Mucosa of stomach (tissue), 1 donor: Measurements from ENCODE around the gene SLC5A2.

Experiments
- H3K27me3 ChIP-seq: one replicate; pipeline ENCODE4 v1.7.0; 2013; ENCODE audit warnings: mild to moderate bottlenecking, low read length; ENCODE audit not compliant: control insufficient read depth, insufficient read depth
- H3K36me3 ChIP-seq: one replicate; pipeline ENCODE4 v1.7.0; 2013; ENCODE audit warnings: low read length; ENCODE audit not compliant: control insufficient read depth, insufficient read depth
- H3K4me1 ChIP-seq: one replicate; pipeline ENCODE4 v1.7.0; 2013; ENCODE audit warnings: mild to moderate bottlenecking, low read length; ENCODE audit not compliant: control insufficient read depth, insufficient read depth
- H3K4me3 ChIP-seq: one replicate; pipeline ENCODE4 v1.7.0; 2013; ENCODE audit warnings: low read length
- H3K9ac ChIP-seq: one replicate; pipeline ENCODE4 v1.7.0; 2013; ENCODE audit warnings: mild to moderate bottlenecking, low read length, moderate library complexity
- H3K9me3 ChIP-seq: one replicate; pipeline ENCODE4 v1.7.0; 2013; ENCODE audit warnings: mild to moderate bottlenecking, low read length, moderate library complexity; ENCODE audit not compliant: control insufficient read depth
- donor health status: Pancreatic carcinoma.

SLC5A2 gene

GRCh38 chr16:31452631-31453106, 30.3 kb upstream of the SLC5A2 start:
- H3K4me3 ChIP-seq = no peak overlapping the region
- no peaks in the 10 kb centered on the region for H3K9me3 ChIP-seq
- no peaks in the 10 kb centered on the region for H3K27me3 ChIP-seq
- H3K4me1 ChIP-seq = peaks cover 13% of the 10 kb centered on the region
- H3K36me3 ChIP-seq = no peaks in the 10 kb centered on the region
- no peak overlapping the region for H3K9ac ChIP-seq

- H3K36me3 ChIP-seq = no peaks in the 10 kb centered on the region
- H3K4me1 ChIP-seq = peaks cover 17% of the 10 kb centered on the region
- H3K27me3 ChIP-seq = no peaks in the 10 kb centered on the region
- no peaks in the 10 kb centered on the region for H3K9me3 ChIP-seq
- no peak overlapping the region for H3K9ac ChIP-seq
- H3K4me3 ChIP-seq = no peak overlapping the region
Observed at GRCh38 chr16:31453255-31454204, 29.4 kb upstream of the SLC5A2 start.

- Histone ChIP-seq H3K4me1 (peaks cover 24% of the 10 kb centered on the region), H3K4me3 (no peak overlapping the region), H3K9ac (no peak overlapping the region), H3K27me3 (no peaks in the 10 kb centered on the region), H3K9me3 (no peaks in the 10 kb centered on the region), H3K36me3 (no peaks in the 10 kb centered on the region)
Observed at GRCh38 chr16:31455601-31456314, 27.2 kb upstream of the SLC5A2 start.

- Histone ChIP-seq H3K4me3 (no peak overlapping the region), H3K9ac (no peak overlapping the region), H3K9me3 (no peaks in the 10 kb centered on the region), H3K27me3 (no peaks in the 10 kb centered on the region), H3K36me3 (no peaks in the 10 kb centered on the region), H3K4me1 (peaks cover 24% of the 10 kb centered on the region)
Observed at GRCh38 chr16:31456988-31457360, 25.9 kb upstream of the SLC5A2 start.

- Histone ChIP-seq H3K9me3 (no peaks in the 10 kb centered on the region), H3K4me3 (peak overlapping the region; percentile 81), H3K27me3 (no peaks in the 10 kb centered on the region), H3K4me1 (peaks cover 24% of the 10 kb centered on the region), H3K9ac (peak overlapping the region; percentile 89), H3K36me3 (no peaks in the 10 kb centered on the region)
Observed at GRCh38 chr16:31458073-31458843, 24.7 kb upstream of the SLC5A2 start.

- Histone ChIP-seq H3K4me1 (peaks cover 24% of the 10 kb centered on the region), H3K9me3 (no peaks in the 10 kb centered on the region), H3K36me3 (no peaks in the 10 kb centered on the region), H3K4me3 (peak within 1 kb of the TSS; percentile 81), H3K9ac (peak within 1 kb of the TSS; percentile 89), H3K27me3 (no peaks in the 10 kb centered on the region)
Observed at GRCh38 chr16:31458844-31459686, 23.9 kb upstream of the SLC5A2 start, which contains the start of gene ARMC5. ARMC5 (plus strand) TSS chr16:31459501; CDS start chr16:31459525, 24 bp downstream.

GRCh38 chr16:31459687-31460581, 23.0 kb upstream of the SLC5A2 start:
- Histone ChIP-seq H3K9me3 (no peaks in the 10 kb centered on the region), H3K36me3 (no peaks in the 10 kb centered on the region), H3K4me1 (peaks cover 24% of the 10 kb centered on the region)

GRCh38 chr16:31460582-31461002, 22.3 kb upstream of the SLC5A2 start:
- peak overlapping the region; percentile 28 for H3K4me3 ChIP-seq

More at GRCh38 chr16:31459687-31460581, 23.0 kb upstream of the SLC5A2 start:
- Histone ChIP-seq H3K4me3 (peak overlapping the region; percentile 81), H3K9ac (peak overlapping the region; percentile 89), H3K27me3 (no peaks in the 10 kb centered on the region)

GRCh38 chr16:31461201-31461920, 21.6 kb upstream of the SLC5A2 start:
- Histone ChIP-seq H3K9me3 (no peaks in the 10 kb centered on the region), H3K4me1 (peaks cover 24% of the 10 kb centered on the region), H3K9ac (no peak overlapping the region), H3K36me3 (no peaks in the 10 kb centered on the region), H3K27me3 (no peaks in the 10 kb centered on the region), H3K4me3 (no peak overlapping the region)

More at GRCh38 chr16:31460582-31461002, 22.3 kb upstream of the SLC5A2 start:
- Histone ChIP-seq H3K27me3 (no peaks in the 10 kb centered on the region), H3K9ac (peak overlapping the region; percentile 35), H3K9me3 (no peaks in the 10 kb centered on the region), H3K36me3 (no peaks in the 10 kb centered on the region), H3K4me1 (peaks cover 24% of the 10 kb centered on the region)
